CD4-positive, alpha-beta memory T cell (primary cell): ENCODE data around the gene TMPRSS5. TPM values are rescaled to one million over a fixed set of nuclear protein-coding genes. Genes with fewer than 3 reads are reported as not detected.
"Not testable (repeated sequence)": the region's sequence is repeated elsewhere in the genome, so short reads cannot be mapped to it uniquely, and the experiment has no call there.

ENCODE experiments used
- CTCF ChIA-PET: fragments of 350-600 bp; sonication (Branson Sonifier 250); formaldehyde crosslinking; loops from one replicate; lab custom pipeline; 2021; ENCODE audit warnings: inconsistent platforms; ENCODE audit not compliant: partially characterized antibody; lab: Charles Lee
- POLR2A ChIA-PET: fragments of 350-600 bp; sonication (Branson Sonifier 250); formaldehyde crosslinking; loops from one replicate; lab custom pipeline; 2021; ENCODE audit not compliant: partially characterized antibody; lab: Charles Lee
- DNase-seq, 5 donors: peaks; one replicate each; pipeline versions ENCODE4 v3.0.0 to v3.0.0-alpha.2; 2020 to 2022; ENCODE audit warnings: mixed read lengths in 1 of 5
- H3K27ac ChIP-seq: one replicate; pipeline ENCODE4 v1.7.0; 2013; ENCODE audit warnings: low read depth, low read length
- H3K27me3 ChIP-seq: 2 replicates; pipeline ENCODE4 v1.7.0; 2013; ENCODE audit warnings: mild to moderate bottlenecking, low read length, moderate library complexity; ENCODE audit not compliant: insufficient read depth
- H3K36me3 ChIP-seq: 2 replicates; pipeline ENCODE4 v1.7.0; 2013; ENCODE audit warnings: mild to moderate bottlenecking, low read length, moderate library complexity; ENCODE audit not compliant: insufficient read depth
- H3K4me1 ChIP-seq: 2 replicates; pipeline ENCODE4 v1.7.0; 2013; ENCODE audit warnings: mild to moderate bottlenecking, low read length, moderate library complexity; ENCODE audit not compliant: insufficient read depth
- H3K4me3 ChIP-seq, 2 donors: one replicate each; pipeline ENCODE4 v1.7.0; 2013; ENCODE audit warnings: low read length in 2 of 2, mild to moderate bottlenecking in 1 of 2
- H3K9me3 ChIP-seq, 2 donors: one replicate each; pipeline ENCODE4 v1.7.0; 2013; ENCODE audit warnings: low read length in 2 of 2, control low read depth in 1 of 2; ENCODE audit not compliant: control insufficient read depth in 1 of 2
- H3K27ac Mint-ChIP-seq, 7 donors: one replicate each; pipeline ENCODE4 v1.8.0; 2020 to 2021; ENCODE audit warnings: mixed read lengths in 7 of 7, mild to moderate bottlenecking in 6 of 7, inconsistent platforms in 3 of 7, moderate library complexity in 3 of 7
- H3K27me3 Mint-ChIP-seq, 2 donors: one replicate each; pipeline ENCODE4 v1.8.0; 2020 to 2021; ENCODE audit warnings: mixed read lengths in 2 of 2
- H3K36me3 Mint-ChIP-seq, 2 donors: one replicate each; pipeline ENCODE4 v1.8.0; 2020 to 2021; ENCODE audit warnings: mixed read lengths in 2 of 2, inconsistent platforms in 1 of 2, mild to moderate bottlenecking in 1 of 2
- H3K4me1 Mint-ChIP-seq, 4 donors: one replicate each; pipeline ENCODE4 v1.8.0; 2020 to 2021; ENCODE audit warnings: mixed read lengths in 4 of 4, mild to moderate bottlenecking in 1 of 4
- H3K4me3 Mint-ChIP-seq, 8 donors: one replicate each; pipeline ENCODE4 v1.8.0; 2020 to 2021; ENCODE audit warnings: mixed read lengths in 8 of 8, mild to moderate bottlenecking in 7 of 8, moderate library complexity in 6 of 8, inconsistent platforms in 3 of 8
- H3K9me3 Mint-ChIP-seq, 8 donors: one replicate each; pipeline ENCODE4 v1.8.0; 2020 to 2021; ENCODE audit warnings: mixed read lengths in 8 of 8, mild to moderate bottlenecking in 5 of 8, inconsistent platforms in 3 of 8, moderate library complexity in 1 of 8
- intact Hi-C: fragments of 100-400 bp; cut with micrococcal nuclease; formaldehyde crosslinking; loops from one replicate; pipeline ENCODE4 v1.15.1; 2023
- polyA plus RNA-seq, 2 donors: library from polyadenylated mRNA; unstranded; fragments of 300-500 nt; fragmentation: Illumina TruSeq; gene quantifications; one replicate each; pipeline ENCODE4 v1.2.3, GENCODE V29; 2021
- total RNA-seq, 2 experiments: library from RNA; stranded (reverse); gene quantifications; one replicate each; pipeline ENCODE4 v1.2.3, GENCODE V29; 2021

Gene TMPRSS5
- total and polyA plus RNA-seq, 4 experiments from 2014 or later, result 0.64 to 1.5 TPM; not detected in 2

DNA sequence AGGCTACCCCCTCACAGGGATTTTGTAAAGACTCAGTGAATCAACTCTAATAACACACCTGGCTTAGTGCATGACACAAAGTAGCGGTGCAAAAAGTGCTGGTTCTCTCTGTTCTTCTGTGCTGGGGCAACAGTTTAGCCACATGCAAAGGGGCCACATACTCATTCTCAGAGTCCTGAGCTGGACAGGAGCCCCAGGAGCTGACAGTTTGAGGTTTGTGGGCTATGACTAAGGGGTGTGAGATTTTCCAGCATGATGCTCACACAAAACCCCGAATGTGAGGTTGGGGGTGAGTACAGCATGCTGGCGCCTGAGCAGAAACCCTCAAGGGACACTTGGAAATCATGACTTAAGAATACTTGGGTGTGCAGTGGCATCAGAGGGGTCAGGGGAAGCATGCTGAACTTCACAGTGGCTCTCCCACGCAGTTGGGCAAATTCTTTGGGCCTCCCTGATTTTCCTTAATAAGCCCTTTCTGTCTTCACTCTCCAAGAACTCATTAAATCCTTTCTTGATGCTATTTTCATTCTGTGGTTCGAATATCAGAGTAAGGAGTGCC, 31.0 kb downstream of the TMPRSS5 start:
- no peaks in the 10 kb centered on the region for H3K36me3 ChIP-seq
- H3K27me3 ChIP-seq, result no peaks in the 10 kb centered on the region
- no peak overlapping the region for H3K27ac ChIP-seq
- no peak for DNase-seq
- no peak overlapping the region for H3K4me3 ChIP-seq
- no peaks in the 10 kb centered on the region for H3K4me1 ChIP-seq
- intact Hi-C loops, result no loop called here
- no peaks in the 10 kb centered on the region for H3K9me3 Mint-ChIP-seq
- H3K27me3 Mint-ChIP-seq, result peaks cover 1 to 2% of the 10 kb centered on the region in 2 donors
- ChIA-PET CTCF (no interaction called here), POLR2A (no interaction called here)
- H3K27ac Mint-ChIP-seq, result no peak overlapping the region
- H3K36me3 Mint-ChIP-seq, result no peaks in the 10 kb centered on the region
- H3K4me3 Mint-ChIP-seq, result no peak overlapping the region
- no peaks in the 10 kb centered on the region for H3K9me3 ChIP-seq
- no peaks in the 10 kb centered on the region for H3K4me1 Mint-ChIP-seq

- H3K4me3 ChIP-seq, result no peak overlapping the region
- Mint-ChIP-seq H3K4me1 (no peaks in the 10 kb centered on the region), H3K36me3 (no peaks in the 10 kb centered on the region), H3K27me3 (peaks cover 1 to 2% of the 10 kb centered on the region in 2 donors), H3K27ac (no peak overlapping the region), H3K9me3 (no peaks in the 10 kb centered on the region), H3K4me3 (no peak overlapping the region)
- H3K36me3 ChIP-seq, result no peaks in the 10 kb centered on the region
- no peaks in the 10 kb centered on the region for H3K4me1 ChIP-seq
- ChIA-PET POLR2A (no interaction called here), CTCF (no interaction called here)
- intact Hi-C loops, result no loop called here
- H3K27me3 ChIP-seq, result no peaks in the 10 kb centered on the region
- no peak for DNase-seq
- no peak overlapping the region for H3K27ac ChIP-seq
- H3K9me3 ChIP-seq, result no peaks in the 10 kb centered on the region
Observed at GRCh38 chr11:113674397-113674685, 31.8 kb downstream of the TMPRSS5 start.

DNA sequence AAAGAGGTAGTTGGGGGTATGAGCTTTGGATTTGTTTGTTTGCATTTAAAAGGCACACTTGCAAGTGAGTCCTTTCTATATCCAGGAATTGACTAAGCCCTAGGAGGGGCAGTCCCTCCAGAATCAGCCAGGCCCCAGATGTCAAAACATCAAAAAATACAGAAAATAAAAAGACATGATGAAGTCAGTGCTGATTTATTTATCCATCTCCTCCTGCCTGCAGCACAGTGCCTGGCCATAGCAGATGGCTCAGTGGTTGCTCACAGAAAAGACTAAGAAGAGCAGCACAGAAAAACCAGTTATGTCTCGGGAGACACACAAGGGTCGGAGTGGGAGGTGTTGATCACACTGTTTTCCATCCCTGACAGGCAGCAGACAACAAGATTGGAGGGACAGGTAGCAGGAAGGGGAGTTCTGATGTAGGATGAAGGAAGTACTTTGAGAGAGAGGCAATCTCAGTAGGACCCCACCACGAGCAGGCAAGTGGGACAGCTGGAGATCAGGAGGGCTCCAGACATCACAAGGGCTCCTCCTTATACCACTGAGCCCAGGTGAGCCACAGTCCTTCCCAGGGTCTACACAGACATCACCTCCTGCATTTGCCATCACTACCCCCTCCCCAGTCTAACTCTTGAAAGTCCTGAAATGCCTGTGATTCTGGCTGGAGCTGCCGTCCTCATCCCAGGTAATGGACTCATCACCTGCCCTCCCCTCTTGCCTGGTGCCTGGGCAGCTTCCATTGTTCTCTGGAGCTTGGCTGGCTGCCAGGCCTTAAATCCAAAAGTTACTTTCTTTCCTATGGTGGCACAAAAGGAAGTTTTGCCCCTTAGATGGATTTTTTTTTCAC, 32.3 kb downstream of the TMPRSS5 start:
- H3K4me1 ChIP-seq, result no peaks in the 10 kb centered on the region
- intact Hi-C loops, result no loop called here
- no peaks in the 10 kb centered on the region for H3K9me3 ChIP-seq
- Mint-ChIP-seq H3K4me1 (no peaks in the 10 kb centered on the region), H3K27ac (no peak overlapping the region), H3K4me3 (no peak overlapping the region), H3K27me3 (peaks cover 3 to 4% of the 10 kb centered on the region in 2 donors), H3K9me3 (peaks cover 0 to 1% (median 0%) of the 10 kb centered on the region in 8 donors), H3K36me3 (no peaks in the 10 kb centered on the region)
- POLR2A ChIA-PET, result no interaction called here
- H3K27ac ChIP-seq, result no peak overlapping the region
- CTCF ChIA-PET, result no interaction called here
- no peak for DNase-seq
- H3K27me3 ChIP-seq, result no peaks in the 10 kb centered on the region
- no peak overlapping the region for H3K4me3 ChIP-seq
- no peaks in the 10 kb centered on the region for H3K36me3 ChIP-seq

GRCh38 chr11:113671914-113672313, 34.2 kb downstream of the TMPRSS5 start:
- H3K27me3 Mint-ChIP-seq, H3K27ac ChIP-seq, H3K36me3 Mint-ChIP-seq, H3K4me1 Mint-ChIP-seq, DNase-seq, H3K9me3 Mint-ChIP-seq, CTCF ChIA-PET, H3K36me3 ChIP-seq, H3K4me3 Mint-ChIP-seq, intact Hi-C loops, H3K27ac Mint-ChIP-seq, H3K4me3 ChIP-seq, H3K27me3 ChIP-seq, H3K9me3 ChIP-seq, POLR2A ChIA-PET, H3K4me1 ChIP-seq: not testable (repeated sequence)

DNA sequence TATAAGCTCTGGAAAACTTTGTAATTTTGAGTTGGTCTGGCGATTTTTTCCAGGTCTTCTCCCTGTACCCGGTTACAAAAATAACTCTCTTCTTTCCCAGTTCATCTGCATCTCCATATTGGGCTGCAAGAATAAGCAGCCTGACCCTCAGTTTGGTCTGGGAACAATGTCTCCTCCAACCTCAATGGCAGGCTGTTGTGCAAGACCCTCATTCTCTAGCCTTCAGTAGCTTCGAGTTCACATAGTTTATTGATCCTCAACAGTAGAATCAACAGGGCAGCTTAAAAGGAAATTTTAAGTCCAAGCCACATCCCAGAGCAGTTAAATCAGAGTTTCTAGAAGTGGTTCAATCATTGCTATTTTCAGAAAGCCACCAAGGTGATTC, 35.3 kb downstream of the TMPRSS5 start:
- POLR2A ChIA-PET, result no interaction called here
- Mint-ChIP-seq H3K4me1 (no peaks in the 10 kb centered on the region), H3K27me3 (peaks cover 5 to 6% of the 10 kb centered on the region in 2 donors), H3K27ac (no peak overlapping the region), H3K9me3 (peaks cover 2 to 19% (median 11%) of the 10 kb centered on the region in 8 donors), H3K36me3 (no peaks in the 10 kb centered on the region), H3K4me3 (no peak overlapping the region)
- CTCF ChIA-PET, result no interaction called here
- Histone ChIP-seq H3K9me3 (no peaks in the 10 kb centered on the region), H3K36me3 (no peaks in the 10 kb centered on the region), H3K27ac (no peak overlapping the region), H3K27me3 (no peaks in the 10 kb centered on the region), H3K4me3 (no peak overlapping the region), H3K4me1 (no peaks in the 10 kb centered on the region)
- no peak for DNase-seq
- intact Hi-C loops, result no loop called here

GRCh38 chr11:113670149-113670830, 35.8 kb downstream of the TMPRSS5 start:
- Histone ChIP-seq H3K36me3 (no peaks in the 10 kb centered on the region), H3K27ac (no peak overlapping the region), H3K27me3 (no peaks in the 10 kb centered on the region), H3K4me3 (no peak overlapping the region), H3K4me1 (no peaks in the 10 kb centered on the region), H3K9me3 (no peaks in the 10 kb centered on the region)
- no peak overlapping the region for H3K27ac Mint-ChIP-seq
- no peak overlapping the region for H3K4me3 Mint-ChIP-seq
- POLR2A ChIA-PET, result no interaction called here
- intact Hi-C loops, result no loop called here
- H3K36me3 Mint-ChIP-seq, result no peaks in the 10 kb centered on the region
- H3K27me3 Mint-ChIP-seq, result peaks cover 4 to 5% of the 10 kb centered on the region in 2 donors
- H3K9me3 Mint-ChIP-seq, result peaks cover 2 to 19% (median 13%) of the 10 kb centered on the region in 8 donors
- DNase-seq, result no peak
- CTCF ChIA-PET, result no interaction called here
- no peaks in the 10 kb centered on the region for H3K4me1 Mint-ChIP-seq

- CTCF ChIA-PET, result no interaction called here
- peaks cover 4 to 5% of the 10 kb centered on the region in 2 donors for H3K27me3 Mint-ChIP-seq
- intact Hi-C loops, result no loop called here
- DNase-seq, result no peak
- POLR2A ChIA-PET, result no interaction called here
- H3K27me3 ChIP-seq, result no peaks in the 10 kb centered on the region
- H3K36me3 Mint-ChIP-seq, result no peaks in the 10 kb centered on the region
- H3K4me1 ChIP-seq, result no peaks in the 10 kb centered on the region
- no peak overlapping the region for H3K4me3 ChIP-seq
- H3K9me3 Mint-ChIP-seq, result peaks cover 2 to 22% (median 15%) of the 10 kb centered on the region in 8 donors
- no peak overlapping the region for H3K4me3 Mint-ChIP-seq
- H3K27ac ChIP-seq, result no peak overlapping the region
- no peaks in the 10 kb centered on the region for H3K36me3 ChIP-seq
- no peaks in the 10 kb centered on the region for H3K4me1 Mint-ChIP-seq
- no peaks in the 10 kb centered on the region for H3K9me3 ChIP-seq
- no peak overlapping the region for H3K27ac Mint-ChIP-seq
Observed at GRCh38 chr11:113668255-113668654, 37.9 kb downstream of the TMPRSS5 start.
